Adrenal gland (tissue), 12 donors: Measurements from ENCODE around the gene ERC2. TPM values are rescaled to one million over a fixed set of nuclear protein-coding genes. Genes with fewer than 3 reads are reported as not detected.

Experiments
- DNase-seq, 7 donors: peaks; one replicate each; pipeline ENCODE4 v3.0.0-alpha.2; 2019 to 2020
- H3K27ac ChIP-seq, 5 donors: fragments of 200-600 bp; sonication (generic) in 4 of 5; 1 replicate in 3 of 5; 2 replicates in 2 of 5; pipeline versions ENCODE4 v1.5.1 to v1.8.0; 2016 to 2020; ENCODE audit warnings: mild to moderate bottlenecking in 1 of 5
- H3K27me3 ChIP-seq: fragments of 200-600 bp; 2 replicates; pipeline ENCODE4 v1.8.0; 2021
- H3K36me3 ChIP-seq, 2 donors: fragments of 200-600 bp; replicated peaks in 1 of 2; 1 replicate in 1 of 2; 2 replicates in 1 of 2; pipeline versions ENCODE4 v1.5.1 to v1.8.0; 2018 to 2022
- H3K4me1 ChIP-seq, 2 donors: fragments of 200-600 bp; replicated peaks in 1 of 2; 1 replicate in 1 of 2; 2 replicates in 1 of 2; pipeline versions ENCODE4 v1.5.1 to v1.8.0; 2018 to 2021
- H3K4me3 ChIP-seq, 4 donors: fragments of 200-600 bp; sonication (generic) in 3 of 4; one replicate each; pipeline ENCODE4 v1.5.1; 2016 to 2018
- H3K9me3 ChIP-seq, 3 donors: fragments of 200-600 bp; sonication (generic) in 1 of 3; replicated peaks in 1 of 3; 1 replicate in 2 of 3; 2 replicates in 1 of 3; pipeline versions ENCODE4 v1.5.1 to v1.8.0; 2016 to 2021
- CTCF ChIP-seq, 6 experiments: fragments of 450-650 bp in 4 of 6; fragments of 200-600 bp in 2 of 6; sonication (generic) in 1 of 6; IDR thresholded peaks; 1 replicate in 5 of 6; 2 replicates in 1 of 6; pipeline versions ENCODE4 v1.5.1 to v1.8.0; 2016 to 2021; ENCODE audit warnings: antibody characterized with exemption in 6 of 6, mild to moderate bottlenecking in 2 of 6, moderate library complexity in 1 of 6
- POLR2A ChIP-seq, 2 donors: fragments of 450-650 bp; IDR thresholded peaks; one replicate each; pipeline ENCODE4 v1.6.1; 2017; ENCODE audit warnings: antibody characterized with exemption in 2 of 2, mild to moderate bottlenecking in 2 of 2, moderate library complexity in 1 of 2
- WGBS, 4 donors: extraction: QIAGEN DNeasy Blood & Tissue Kit in 2 of 4; methylation state at CpG; one replicate each; pipeline versions ENCODE4 v1.1.5 to v1.1.7; 2013 to 2017; 5-methylcytosine and 5-hydroxymethylcytosine counted together
- intact Hi-C, 2 donors: fragments of 100-400 bp; cut with DNase I; formaldehyde crosslinking; loops; one replicate each; pipeline versions ENCODE4 v1.14.1 to v1.15.0; 2022 to 2023
- polyA plus RNA-seq, 3 donors: library from polyadenylated mRNA; stranded (reverse); fragments of 200-250 nt in 2 of 3; fragments of 350-450 nt in 1 of 3; fragmentation: Illumina TruSeq in 1 of 3; extraction: RNeasy Lipid Tissue Mini Kit (QIAGEN cat#74804) in 1 of 3; gene quantifications; one replicate each; pipeline ENCODE4 v1.2.3, GENCODE V29; 2013 to 2014
- total RNA-seq, 9 donors: library from RNA; depleted of rRNA in 4 of 9; stranded (reverse); fragments of >200 nt in 4 of 9; fragments of 120-200 nt in 1 of 9; fragmentation: NEBNext Ultra II Directional in 1 of 9; extraction: Animal tissue kit (Norgen Biotek cat#: 25700) in 1 of 9; gene quantifications; one replicate each; pipeline versions ENCODE4 v1.1.0 to v1.2.4, GENCODE V29; 2013 to 2023
- donor health status: healthy with polysubstance abuse.
- donor health status: Bipolar disorder and iron deficiency.
- donor health status: DM: yes; HTN: yes; CAD: no.
- donor health status: DM: no; HTN: no; CAD: no.
- donor health status: DM: no; HTN: no; CAD: no.
- donor health status: DM: yes; HTN: yes; CAD: no.

ERC2 gene
- total and polyA plus RNA-seq, 12 donors: 0.47 to 5.8 (median 1.5) TPM

GRCh38 chr3:55637906-55638638, 830.2 kb downstream of the ERC2 start:
- Histone ChIP-seq H3K36me3 (no peaks in the 10 kb centered on the region), H3K4me3 (no peak overlapping the region), H3K4me1 (no peaks in the 10 kb centered on the region), H3K27ac (no peak overlapping the region), H3K27me3 (peaks cover 4% of the 10 kb centered on the region), H3K9me3 (no peaks in the 10 kb centered on the region)
- intact Hi-C loops: no loop called here
- WGBS, 4 donors: 78 to 84% (median 81%) methylated on average over 7 of the region's 7 CpGs
- TF ChIP-seq POLR2A (IDR thresholded peaks at IDR 0.05) (no peak), CTCF (IDR thresholded peaks at IDR 0.05) (no peak)
- no peak for DNase-seq

GRCh38 chr3:55636300-55637195, 831.7 kb downstream of the ERC2 start:
- intact Hi-C loops: no loop called here
- no peaks in the 10 kb centered on the region for H3K36me3 ChIP-seq
- DNase-seq: no peak
- TF ChIP-seq POLR2A (IDR thresholded peaks at IDR 0.05) (no peak), CTCF (IDR thresholded peaks at IDR 0.05) (no peak)
- WGBS, 4 donors: 77 to 84% (median 83%) methylated on average over 8 to 9 of the region's 9 CpGs
- no peaks in the 10 kb centered on the region for H3K4me1 ChIP-seq
- no peak overlapping the region for H3K4me3 ChIP-seq
- no peak overlapping the region for H3K27ac ChIP-seq
- H3K9me3 ChIP-seq: no peaks in the 10 kb centered on the region
- peaks cover 4% of the 10 kb centered on the region for H3K27me3 ChIP-seq

GRCh38 chr3:55634345-55634744, 833.9 kb downstream of the ERC2 start:
- Histone ChIP-seq H3K4me3 (no peak overlapping the region), H3K4me1 (no peaks in the 10 kb centered on the region), H3K9me3 (no peaks in the 10 kb centered on the region), H3K27ac (no peak overlapping the region), H3K27me3 (no peaks in the 10 kb centered on the region), H3K36me3 (no peaks in the 10 kb centered on the region)
- TF ChIP-seq CTCF (IDR thresholded peaks at IDR 0.05) (no peak), POLR2A (IDR thresholded peaks at IDR 0.05) (no peak)
- no peak for DNase-seq
- intact Hi-C loops: no loop called here
- WGBS, 4 donors: 61 to 67% (median 66%) methylated on average over 6 of the region's 6 CpGs

- TF ChIP-seq POLR2A (IDR thresholded peaks at IDR 0.05): no peak
- TF ChIP-seq CTCF (IDR thresholded peaks at IDR 0.05): no peak
- WGBS, 4 donors: 74 to 84% (median 80%) methylated on average over 2 of the region's 2 CpGs
- no peaks in the 10 kb centered on the region for H3K4me1 ChIP-seq
- H3K27ac ChIP-seq: no peak overlapping the region
- H3K4me3 ChIP-seq: no peak overlapping the region
- no peak for DNase-seq
- H3K36me3 ChIP-seq: no peaks in the 10 kb centered on the region
- intact Hi-C loops: no loop called here
- no peaks in the 10 kb centered on the region for H3K27me3 ChIP-seq
- no peaks in the 10 kb centered on the region for H3K9me3 ChIP-seq
These were observed 834.9 kb downstream of the ERC2 start for GRCh38 chr3:55633333-55633732.
